CD14-positive monocyte (primary cell): ENCODE results near the gene CDC123. TPM values are rescaled to one million over a fixed set of nuclear protein-coding genes. Genes with fewer than 3 reads are reported as not detected.
"Not testable (repeated sequence)": the region's sequence is repeated elsewhere in the genome, so short reads cannot be mapped to it uniquely, and the experiment has no call there.

ENCODE experiments used
- DNase-seq, 3 donors: peaks; one replicate each; pipeline ENCODE4 v3.0.0-alpha.2; 2011 to 2022
- H2AFZ ChIP-seq: 2 replicates; pipeline ENCODE4 v1.6.0; 2012; ENCODE audit warnings: mild to moderate bottlenecking, low read depth, low read length, inconsistent platforms; ENCODE audit not compliant: insufficient read depth, poor library complexity, severe bottlenecking
- H3K27ac ChIP-seq, 2 donors: 1 replicate in 1 of 2; 2 replicates in 1 of 2; pipeline ENCODE4 v1.5.1; 2012 to 2013; ENCODE audit warnings: low read length in 2 of 2, control low read depth in 1 of 2, inconsistent platforms in 1 of 2, low read depth in 1 of 2, mild to moderate bottlenecking in 1 of 2
- H3K27me3 ChIP-seq, 2 donors: one replicate each; pipeline versions ENCODE4 v1.6.0 to v1.6.1; 2011 to 2013; ENCODE audit warnings: low read length in 2 of 2; ENCODE audit not compliant: control insufficient read depth in 2 of 2, insufficient read depth in 2 of 2
- H3K36me3 ChIP-seq, 2 donors: replicated peaks in 1 of 2; 1 replicate in 1 of 2; 2 replicates in 1 of 2; pipeline versions ENCODE4 v1.5.1 to v1.6.1; 2012 to 2013; ENCODE audit warnings: low read length in 2 of 2, control low read depth in 1 of 2, inconsistent platforms in 1 of 2, mild to moderate bottlenecking in 1 of 2; ENCODE audit not compliant: insufficient read depth in 2 of 2, control insufficient read depth in 1 of 2
- H3K4me1 ChIP-seq, 2 donors: 1 replicate in 1 of 2; 2 replicates in 1 of 2; pipeline versions ENCODE4 v1.5.1 to v1.6.1; 2012 to 2013; ENCODE audit warnings: low read length in 2 of 2, control low read depth in 1 of 2, inconsistent platforms in 1 of 2, mild to moderate bottlenecking in 1 of 2, moderate library complexity in 1 of 2; ENCODE audit not compliant: insufficient read depth in 2 of 2, control insufficient read depth in 1 of 2
- H3K4me2 ChIP-seq: replicated peaks from 2 replicates; pipeline ENCODE3; 2012; ENCODE audit warnings: low read length, moderate library complexity, mild to moderate bottlenecking; ENCODE audit not compliant: poor library complexity, severe bottlenecking; ENCODE audit errors: extremely low read depth
- H3K4me3 ChIP-seq, 3 experiments: fragments of 200-600 bp in 1 of 3; sonication (generic) in 1 of 3; replicated peaks in 1 of 3; 1 replicate in 2 of 3; 2 replicates in 1 of 3; pipeline ENCODE4 v1.5.1; 2011 to 2013; ENCODE audit warnings: low read length in 3 of 3, mild to moderate bottlenecking in 3 of 3, control low read depth in 2 of 3, low read depth in 2 of 3, inconsistent platforms in 1 of 3, moderate library complexity in 1 of 3
- H3K79me2 ChIP-seq: 2 replicates; pipeline ENCODE4 v1.6.0; 2012; ENCODE audit warnings: mild to moderate bottlenecking, control low read depth, inconsistent platforms, low read length, moderate library complexity; ENCODE audit not compliant: insufficient read depth
- H3K9ac ChIP-seq: 2 replicates; pipeline ENCODE4 v1.6.0; 2017; ENCODE audit warnings: low read length, mild to moderate bottlenecking; ENCODE audit not compliant: insufficient read depth, poor library complexity, severe bottlenecking
- H3K9me3 ChIP-seq, 2 donors: replicated peaks in 1 of 2; 1 replicate in 1 of 2; 2 replicates in 1 of 2; pipeline versions ENCODE4 v1.5.1 to v1.6.1; 2012 to 2013; ENCODE audit warnings: low read length in 2 of 2, control low read depth in 1 of 2; ENCODE audit not compliant: control insufficient read depth in 1 of 2, insufficient read depth in 1 of 2
- H4K20me1 ChIP-seq: 2 replicates; pipeline ENCODE4 v1.6.0; 2012; ENCODE audit warnings: mild to moderate bottlenecking, low read length, control low read depth, moderate library complexity; ENCODE audit not compliant: insufficient read depth
- H3K27ac Mint-ChIP-seq, 7 donors: one replicate each; pipeline ENCODE4 v1.8.0; 2020; ENCODE audit warnings: mild to moderate bottlenecking in 7 of 7, mixed read lengths in 7 of 7, moderate library complexity in 6 of 7, inconsistent platforms in 2 of 7
- H3K27me3 Mint-ChIP-seq, 3 donors: one replicate each; pipeline ENCODE4 v1.8.0; 2021 to 2022; ENCODE audit warnings: low read depth in 3 of 3, mild to moderate bottlenecking in 3 of 3, mixed read lengths in 3 of 3, moderate library complexity in 3 of 3, inconsistent platforms in 1 of 3
- H3K36me3 Mint-ChIP-seq, 2 donors: one replicate each; pipeline ENCODE4 v1.8.0; 2020; ENCODE audit warnings: mixed read lengths in 2 of 2, inconsistent platforms in 1 of 2, mild to moderate bottlenecking in 1 of 2
- H3K4me1 Mint-ChIP-seq: one replicate; pipeline ENCODE4 v1.8.0; 2020; ENCODE audit warnings: mild to moderate bottlenecking, mixed read lengths
- H3K4me3 Mint-ChIP-seq, 2 donors: one replicate each; pipeline ENCODE4 v1.8.0; 2020; ENCODE audit warnings: mild to moderate bottlenecking in 2 of 2, mixed read lengths in 2 of 2, moderate library complexity in 1 of 2
- H3K9me3 Mint-ChIP-seq, 7 donors: one replicate each; pipeline ENCODE4 v1.8.0; 2020 to 2022; ENCODE audit warnings: mixed read lengths in 7 of 7, mild to moderate bottlenecking in 6 of 7, moderate library complexity in 6 of 7, inconsistent platforms in 2 of 7
- CTCF ChIP-seq: fragments of 200-600 bp; IDR thresholded peaks from one replicate; pipeline ENCODE4 v1.8.0; 2022; ENCODE audit warnings: antibody characterized with exemption, mild to moderate bottlenecking
- WGBS: methylation state at CpG from one replicate; pipeline ENCODE4 v1.1.5; 2013; ENCODE audit warnings: missing lambda C conversion rate; ENCODE audit not compliant: insufficient coverage; 5-methylcytosine and 5-hydroxymethylcytosine counted together
- intact Hi-C, 2 donors: fragments of 100-400 bp; cut with micrococcal nuclease; formaldehyde crosslinking; loops; one replicate each; pipeline versions ENCODE4 v1.15.0 to v1.15.1; 2023
- polyA plus RNA-seq, 3 donors: library from polyadenylated mRNA; depleted of rRNA in 1 of 3; unstranded in 2 of 3; stranded (reverse) in 1 of 3; fragments of 300-500 nt in 2 of 3; fragments of >200 nt in 1 of 3; fragmentation: Illumina TruSeq in 2 of 3; gene quantifications; 1 replicate in 2 of 3; 2 replicates in 1 of 3; pipeline ENCODE4 v1.2.3, GENCODE V29; 2012 to 2021

CDC123 gene
- polyA plus RNA-seq, 3 donors = 38.2 to 78.7 (median 76.0) TPM

- H3K36me3 ChIP-seq = peaks cover 53 to 64% of the 10 kb centered on the region in 2 donors
- 91% methylated on average over 2 of the region's 10 CpGs for whole genome bisulfite sequencing
- Mint-ChIP-seq H3K27ac (peak overlapping the region in 2 of 7 donors; percentile 33 to 66), H3K27me3 (peaks cover 0 to 2% (median 1%) of the 10 kb centered on the region in 3 donors), H3K36me3 (peaks cover 37 to 65% of the 10 kb centered on the region in 2 donors), H3K4me1 (no peaks in the 10 kb centered on the region), H3K9me3 (no peaks in the 10 kb centered on the region), H3K4me3 (no peak overlapping the region)
- no peak overlapping the region for H3K27ac ChIP-seq
- H3K4me3 ChIP-seq = no peak overlapping the region
- no peaks in the 10 kb centered on the region for H3K4me1 ChIP-seq
- H3K9ac ChIP-seq = no peak overlapping the region
- no peak overlapping the region for H2AFZ ChIP-seq
- no peak overlapping the region for H3K4me2 ChIP-seq
- no peak for DNase-seq
- intact Hi-C loops = loop anchor here in 1 of 2 donors (10.0 kb wide), 1 partner anchor 405 kb away; no protein-coding TSS in a partner anchor
- H4K20me1 ChIP-seq = no peaks in the 10 kb centered on the region
- no peaks in the 10 kb centered on the region for H3K79me2 ChIP-seq
- no peaks in the 10 kb centered on the region for H3K9me3 ChIP-seq
- H3K27me3 ChIP-seq = no peaks in the 10 kb centered on the region
- no peak for TF ChIP-seq CTCF
Measured at GRCh38 chr10:12250181-12250580, 54.2 kb downstream of the CDC123 start.

GRCh38 chr10:12250702-12251101 is 54.7 kb downstream of the CDC123 start:
- not testable (repeated sequence) for H3K27me3 Mint-ChIP-seq, H4K20me1 ChIP-seq, H3K9me3 ChIP-seq, H3K4me1 ChIP-seq, H3K27ac ChIP-seq, H3K27me3 ChIP-seq, H3K4me3 ChIP-seq, H2AFZ ChIP-seq, H3K9ac ChIP-seq, H3K4me1 Mint-ChIP-seq, H3K79me2 ChIP-seq, H3K4me3 Mint-ChIP-seq, DNase-seq, H3K4me2 ChIP-seq, H3K9me3 Mint-ChIP-seq
- 90% methylated on average over 3 of the region's 5 CpGs for WGBS
- H3K36me3 ChIP-seq = peaks cover 48 to 59% of the 10 kb centered on the region in 2 donors
- H3K36me3 Mint-ChIP-seq = peaks cover 32 to 59% of the 10 kb centered on the region in 2 donors
- peak overlapping the region in 1 of 7 donors; percentile 52 for H3K27ac Mint-ChIP-seq
- intact Hi-C loops = loop anchor here in 1 of 2 donors (10.0 kb wide), 1 partner anchor 404 kb away; no protein-coding TSS in a partner anchor
